GM19467 (cell line): Measurements from ENCODE around the gene SIRT5.

Experiments used
- ATAC-seq: cut with Tn5 transposase; IDR thresholded peaks from one replicate; pipeline ENCODE4 v1.9.1; 2021; ENCODE audit warnings: mild to moderate bottlenecking, moderate library complexity; ENCODE audit not compliant: unreplicated experiment

The SIRT5 gene

DNA sequence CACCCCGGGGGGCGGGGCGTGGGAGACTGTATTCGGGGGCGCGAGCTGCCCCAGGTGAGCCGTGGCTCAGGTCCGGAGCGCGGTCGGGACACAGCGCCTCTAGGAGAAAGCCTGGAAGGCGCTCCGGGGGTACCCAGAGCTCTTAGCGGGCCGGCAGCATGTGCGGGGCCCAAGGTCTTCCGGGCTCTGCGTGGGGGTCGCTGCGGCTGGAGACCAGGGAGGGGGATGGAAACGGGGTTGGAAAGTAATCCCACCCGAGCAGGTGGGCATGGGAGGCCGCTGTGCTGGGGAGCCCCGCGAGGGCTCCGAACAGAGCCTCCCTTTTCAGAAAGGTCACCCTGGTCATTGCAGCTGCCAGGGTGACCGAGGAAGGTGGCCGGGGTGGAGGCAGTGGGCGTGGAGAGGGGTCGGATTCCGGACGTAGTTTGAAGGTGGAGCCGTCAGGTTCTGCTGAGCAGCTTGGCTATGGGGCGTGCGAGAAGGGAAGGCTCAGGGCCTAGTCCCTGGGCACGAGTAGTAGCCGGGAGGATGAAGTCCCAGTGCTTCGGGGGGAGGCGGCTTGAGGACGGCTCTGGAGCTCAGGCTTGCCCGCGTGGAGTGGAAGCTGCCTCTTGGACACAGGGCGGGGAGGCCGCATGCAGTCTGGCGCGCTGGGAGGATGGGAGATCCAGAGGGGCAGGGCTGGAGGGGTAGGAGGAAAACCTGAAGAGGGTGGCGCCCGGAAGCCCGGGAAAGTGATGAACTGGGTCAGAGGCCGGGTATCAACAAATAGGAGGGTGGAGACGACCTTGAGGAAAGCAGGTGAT is at the start of gene SIRT5:
TSS of gene SIRT5 (plus strand) at position 31 of the 806 bp plus-strand sequence. CDS start 9,510 bp downstream, outside the sequence.
- ATAC-seq: peak; percentile 63

DNA sequence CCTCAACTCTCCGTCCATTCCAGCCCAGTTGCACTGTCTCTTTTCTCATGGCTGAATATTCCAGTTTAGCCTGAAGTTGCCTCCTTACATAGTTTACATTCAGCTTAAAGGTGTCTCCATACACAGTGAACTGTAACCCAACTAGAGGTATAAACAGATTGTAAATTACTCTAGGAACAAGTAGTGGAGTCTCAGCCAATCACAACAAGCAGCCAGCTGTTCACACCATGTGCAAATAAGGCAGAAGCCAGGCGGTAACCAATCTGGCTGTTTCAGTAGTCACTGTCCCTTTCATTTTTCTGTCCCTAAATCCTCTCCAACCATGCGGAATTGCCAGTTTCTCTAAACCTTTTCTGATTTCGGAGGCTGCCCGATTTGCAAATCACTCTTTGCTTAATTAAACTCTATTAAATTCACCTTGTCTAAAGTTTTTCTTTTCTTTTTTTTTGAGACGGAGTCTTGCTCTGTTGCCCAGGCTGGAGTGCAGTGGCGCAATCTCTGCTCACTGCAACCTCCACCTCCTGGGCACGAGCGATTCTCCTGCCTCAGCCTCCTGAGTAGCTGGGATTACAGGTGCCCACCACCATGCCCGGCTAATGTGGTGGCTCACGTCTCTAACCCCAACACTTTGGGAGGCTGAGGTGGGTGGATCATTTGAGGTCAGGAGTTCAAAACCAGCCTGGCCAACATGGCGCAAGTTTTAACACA is 49.4 kb upstream of the SIRT5 start:
- ATAC-seq: no peak

DNA sequence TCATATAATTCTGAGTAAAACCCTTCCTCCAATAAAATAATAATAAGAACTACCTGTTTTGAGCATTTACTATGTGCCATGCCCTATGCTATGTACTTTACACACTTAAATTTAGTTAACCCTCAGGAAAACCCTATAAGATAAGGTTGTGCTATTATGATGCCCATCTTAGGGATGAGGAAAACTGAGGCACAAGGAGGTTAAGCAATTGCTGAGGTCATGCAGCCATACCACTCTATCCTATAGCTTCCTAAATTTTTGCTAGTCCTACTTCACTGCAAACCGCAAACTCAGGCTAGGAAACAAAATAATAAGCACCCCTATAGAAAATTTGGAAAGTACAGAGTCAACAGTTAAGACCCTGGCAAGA is 48.1 kb upstream of the SIRT5 start:
- ATAC-seq: no peak

DNA sequence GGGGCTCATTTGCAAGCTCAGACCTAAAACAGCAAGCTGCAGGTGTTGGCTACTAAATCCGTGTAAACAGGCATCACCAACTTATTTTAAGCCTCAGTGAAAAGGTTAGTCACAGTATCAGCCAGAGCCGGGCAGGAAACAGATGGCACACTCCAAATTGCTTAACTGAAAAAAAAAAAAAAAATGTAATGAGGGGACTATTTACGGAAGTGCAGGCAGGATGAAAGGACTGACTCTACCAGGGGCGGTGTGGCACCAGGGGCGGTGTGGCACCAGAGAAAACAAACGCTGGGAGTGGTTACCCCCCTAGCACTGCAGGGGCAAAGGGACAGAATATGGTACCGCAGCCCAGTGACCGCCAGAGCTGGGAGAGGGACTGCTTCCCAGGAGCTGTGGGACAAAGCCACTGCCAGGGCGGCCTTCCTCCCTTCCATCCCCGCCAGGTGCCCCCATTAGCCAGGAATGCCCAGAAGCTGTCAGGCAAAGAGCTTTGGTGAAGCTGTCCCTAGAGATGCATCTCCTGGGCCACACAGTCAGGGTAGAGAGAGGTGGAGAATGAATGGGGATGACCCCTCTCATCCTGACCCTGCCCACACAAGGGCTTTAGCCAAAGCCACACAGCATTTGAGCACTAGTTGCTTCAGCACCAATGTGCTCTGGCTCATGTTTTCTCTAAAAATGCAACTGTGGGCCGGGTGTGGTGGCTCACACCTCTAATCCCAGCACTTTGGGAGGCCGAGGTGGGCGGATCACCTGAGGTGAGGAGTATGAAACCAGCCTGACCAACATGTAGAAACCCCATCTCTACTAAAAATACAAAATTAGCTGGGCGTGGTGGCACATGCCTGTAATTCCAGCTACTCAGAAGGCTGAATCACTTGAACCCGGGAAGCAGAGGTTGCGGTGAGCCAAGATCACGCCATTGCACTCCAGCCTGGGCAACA is 47.4 kb upstream of the SIRT5 start:
- ATAC-seq: peak; percentile 70

DNA sequence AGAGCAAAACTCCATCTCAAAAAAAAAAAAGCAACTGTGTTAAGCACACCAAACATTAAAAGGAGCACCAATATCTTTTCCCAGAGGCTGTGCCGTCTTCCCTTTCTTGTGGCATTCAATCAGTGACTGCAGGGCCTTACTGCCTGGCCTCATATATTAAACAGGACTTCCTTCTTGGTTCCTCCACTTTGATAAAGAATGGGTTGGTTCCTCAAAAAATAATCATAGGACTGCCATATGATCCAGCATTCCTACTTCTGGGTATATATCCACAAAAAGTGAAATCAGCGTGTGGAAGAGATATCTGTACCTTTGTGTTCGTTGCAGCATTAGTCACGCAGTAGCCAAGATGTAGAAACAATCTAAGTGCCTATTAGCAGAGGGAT is 46.7 kb upstream of the SIRT5 start:
- ATAC-seq: no peak

DNA sequence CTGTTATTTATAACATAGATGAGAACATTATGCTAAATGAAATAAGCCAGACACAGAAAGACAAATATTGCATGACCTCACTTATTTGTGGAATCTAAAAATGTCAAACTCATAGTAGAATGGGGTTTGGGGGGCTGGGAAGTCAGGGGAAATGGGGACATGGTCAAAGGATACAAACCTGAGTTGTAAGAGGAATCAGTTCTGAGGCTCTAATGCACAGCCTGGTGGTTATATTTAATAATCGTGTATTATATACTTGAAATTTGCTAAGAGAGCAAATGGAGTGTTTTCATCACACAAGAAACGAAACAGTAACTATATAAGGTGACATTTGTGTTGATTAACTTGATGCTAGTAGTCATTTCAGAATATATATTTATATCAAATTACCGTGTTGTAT is 46.2 kb upstream of the SIRT5 start:
- ATAC-seq: no peak

DNA sequence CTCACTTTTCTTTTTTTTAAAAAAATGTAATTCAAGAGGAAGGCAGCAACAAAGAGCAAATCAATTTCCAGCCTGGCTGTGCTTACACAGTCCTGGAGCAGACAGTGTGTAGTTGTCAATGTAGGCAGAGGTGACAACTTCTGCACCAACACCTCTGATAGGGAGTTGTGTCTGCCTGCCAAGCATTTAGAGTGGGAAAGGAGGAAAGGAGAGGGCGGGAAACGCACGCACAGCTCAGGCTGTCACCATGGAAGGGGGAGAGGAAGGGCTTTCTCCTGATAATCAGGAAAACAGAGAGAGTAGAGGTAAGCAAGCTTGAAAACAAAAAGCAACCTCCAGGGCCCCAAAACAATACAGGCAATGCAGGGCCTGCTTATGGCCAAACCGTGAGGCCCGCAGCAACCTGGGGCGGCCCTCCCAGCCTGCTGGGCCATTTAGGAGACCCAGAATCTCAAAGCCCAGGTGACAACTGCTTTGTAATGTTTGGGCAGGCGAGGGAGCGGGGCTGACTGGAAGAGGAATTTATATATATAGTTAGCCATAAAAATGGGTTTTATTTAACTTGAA is 45.5 kb upstream of the SIRT5 start:
- ATAC-seq: no peak

DNA sequence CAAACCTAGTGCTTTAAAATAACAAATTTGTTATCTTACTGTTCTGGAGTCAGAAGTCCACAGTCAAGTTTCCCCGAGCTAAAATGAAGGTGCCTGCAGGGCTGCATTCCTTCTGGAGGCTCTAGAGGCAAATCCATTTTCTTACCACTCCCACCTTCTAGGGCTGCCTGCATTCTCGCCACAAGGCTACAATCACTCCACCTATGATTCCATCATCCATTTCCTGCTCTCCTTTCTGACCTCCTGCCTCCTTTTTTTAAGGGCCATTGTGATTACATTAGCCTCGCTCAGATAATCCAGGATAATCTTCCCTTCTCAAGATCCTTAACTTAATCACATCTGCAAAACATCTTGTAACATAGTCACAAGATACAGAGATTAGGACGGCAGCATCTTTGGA is 42.4 kb upstream of the SIRT5 start:
- no peak for ATAC-seq

DNA sequence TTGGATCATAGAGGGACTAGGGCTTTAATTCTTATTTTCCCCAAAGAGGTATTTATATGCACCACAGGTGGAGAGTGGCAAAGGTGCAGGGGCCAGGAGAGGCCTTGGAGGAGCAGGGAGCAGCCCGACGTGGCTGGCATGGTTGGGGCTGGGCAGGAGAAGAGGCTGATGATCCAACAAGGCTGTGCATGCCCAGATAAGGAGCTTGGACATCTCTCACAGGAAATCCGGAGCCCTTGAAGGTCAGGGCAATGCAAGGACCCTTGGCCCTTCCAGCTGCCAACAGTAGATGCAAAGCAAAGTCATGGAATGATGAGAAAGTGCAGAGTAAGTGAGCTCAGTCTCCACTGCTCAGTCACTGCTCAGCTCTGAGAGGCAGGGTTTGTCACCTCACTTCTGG is 39.9 kb upstream of the SIRT5 start:
- no peak for ATAC-seq

DNA sequence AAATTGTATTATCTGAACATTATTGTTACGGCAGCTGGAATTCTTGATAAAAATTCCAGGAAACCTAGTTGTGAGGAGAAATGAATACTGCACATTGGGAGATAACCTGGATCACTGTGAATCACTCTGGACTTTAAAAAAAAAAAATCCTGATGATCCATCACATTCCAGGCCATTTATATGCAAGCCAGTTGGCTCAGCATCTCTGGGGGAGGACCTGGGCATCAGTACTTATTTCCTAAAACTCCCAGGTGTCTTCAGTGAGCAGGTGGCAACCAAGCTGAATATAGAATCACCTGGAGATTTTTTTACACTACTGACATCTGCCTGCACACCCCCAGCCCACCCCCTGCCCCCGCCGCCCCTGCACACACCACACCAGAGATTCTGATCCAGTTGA is 39.1 kb upstream of the SIRT5 start:
- ATAC-seq: no peak

DNA sequence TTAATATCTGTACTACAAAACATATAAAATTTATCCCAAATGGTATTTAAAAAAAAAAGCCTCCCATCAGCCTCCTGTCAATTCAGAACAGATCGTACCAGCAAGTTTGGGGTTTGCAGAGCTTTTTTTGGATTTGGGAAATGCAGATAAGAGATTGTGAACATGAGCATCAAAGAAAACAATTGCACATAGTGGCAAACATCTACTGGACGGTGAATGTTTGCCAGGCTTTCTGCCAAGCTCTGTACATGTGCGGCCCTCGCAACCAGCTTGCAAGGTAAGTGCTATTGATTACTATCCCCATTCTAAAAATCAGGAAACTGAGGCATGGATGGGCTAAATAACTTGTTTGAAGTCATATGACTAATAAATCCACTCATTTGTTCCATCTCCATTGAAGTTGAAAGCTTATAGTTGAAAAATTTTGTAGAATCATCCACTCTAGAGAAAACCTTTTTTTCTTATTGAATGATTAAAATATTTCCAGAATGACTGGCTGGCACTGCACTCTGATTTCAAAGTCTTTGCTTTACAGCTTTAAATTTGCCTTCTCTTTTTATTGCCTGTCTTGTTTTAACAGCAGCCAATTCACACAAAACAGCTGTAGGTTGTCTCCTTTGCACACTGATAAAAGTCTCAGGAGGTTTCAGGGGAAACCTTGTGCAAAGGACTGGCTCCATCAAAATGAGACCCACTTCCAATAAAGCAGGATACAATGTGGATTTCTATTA is 37.4 kb upstream of the SIRT5 start:
- ATAC-seq: no peak

DNA sequence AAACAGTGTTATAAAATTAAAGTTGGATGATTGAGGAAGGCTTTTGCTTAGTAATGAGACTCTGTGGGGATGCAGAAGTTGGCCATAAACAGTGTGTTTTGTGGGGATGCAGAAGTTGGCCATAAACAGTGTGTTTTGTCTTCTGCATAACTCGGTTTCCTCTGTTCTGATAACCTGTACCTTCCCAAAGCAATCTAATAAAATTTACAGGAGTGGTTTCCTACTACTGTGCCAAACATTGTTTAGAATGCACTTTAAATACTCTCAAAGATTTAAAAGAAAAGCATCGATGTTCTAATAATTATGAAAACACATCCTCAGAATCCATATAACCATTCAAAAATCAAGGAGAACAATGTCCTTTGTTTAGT is 36.9 kb upstream of the SIRT5 start:
- no peak for ATAC-seq

DNA sequence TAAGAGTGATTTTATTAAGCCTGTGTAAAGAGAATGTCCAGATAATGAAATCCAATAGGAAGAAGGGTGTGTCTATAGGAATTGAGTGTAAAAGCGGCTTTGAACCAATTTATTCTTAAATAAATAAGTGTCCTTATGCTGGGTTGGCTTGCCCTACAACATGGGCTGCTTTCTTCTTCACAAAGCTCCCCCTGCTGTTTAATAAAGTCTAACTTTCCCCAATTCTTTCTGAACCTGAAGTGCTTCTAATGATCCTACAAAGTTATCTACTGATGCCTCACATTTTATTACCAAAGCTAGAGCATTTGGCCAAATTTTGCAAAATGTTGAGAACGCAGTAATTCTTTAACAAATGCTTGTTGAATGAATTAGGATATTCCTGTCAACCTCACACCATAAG is 36.3 kb upstream of the SIRT5 start:
- no peak for ATAC-seq

DNA sequence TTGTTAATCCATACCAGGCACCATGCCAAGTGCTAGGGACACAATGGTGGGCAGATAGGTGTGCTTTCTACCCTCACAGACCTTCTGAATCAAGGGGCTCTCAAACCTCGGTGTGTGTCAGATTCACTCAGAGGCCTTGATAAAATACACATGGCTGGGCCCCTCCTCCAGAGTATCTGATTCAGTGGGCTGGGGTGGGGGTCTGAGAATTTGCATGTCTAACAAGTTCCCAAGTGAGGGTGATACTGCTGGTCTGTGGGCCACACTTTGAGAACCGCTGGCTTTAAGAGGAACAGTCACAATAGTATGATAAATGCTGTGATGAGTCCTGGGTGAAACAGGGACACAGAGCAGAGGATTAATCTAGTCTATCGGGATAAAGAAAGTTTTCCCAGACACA is 35.8 kb upstream of the SIRT5 start:
- no peak for ATAC-seq

DNA sequence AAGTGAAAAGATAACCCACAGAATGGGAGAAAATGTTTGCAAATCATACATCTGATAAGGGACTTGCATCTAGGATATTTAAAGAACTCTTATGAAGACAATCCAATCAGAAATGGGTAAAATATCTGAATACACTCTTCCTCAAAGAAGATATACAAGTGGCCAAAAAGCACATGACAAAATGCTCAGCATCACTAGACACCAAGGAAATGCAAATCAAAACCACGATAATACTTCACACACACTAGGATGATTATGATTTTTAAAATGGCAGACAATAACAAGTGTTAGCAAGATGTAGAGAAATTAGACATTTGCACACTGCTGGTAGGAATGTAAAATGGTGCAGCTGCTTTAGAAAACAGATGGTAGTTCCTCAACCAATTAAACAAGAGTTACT is 34.8 kb upstream of the SIRT5 start:
- no peak for ATAC-seq

DNA sequence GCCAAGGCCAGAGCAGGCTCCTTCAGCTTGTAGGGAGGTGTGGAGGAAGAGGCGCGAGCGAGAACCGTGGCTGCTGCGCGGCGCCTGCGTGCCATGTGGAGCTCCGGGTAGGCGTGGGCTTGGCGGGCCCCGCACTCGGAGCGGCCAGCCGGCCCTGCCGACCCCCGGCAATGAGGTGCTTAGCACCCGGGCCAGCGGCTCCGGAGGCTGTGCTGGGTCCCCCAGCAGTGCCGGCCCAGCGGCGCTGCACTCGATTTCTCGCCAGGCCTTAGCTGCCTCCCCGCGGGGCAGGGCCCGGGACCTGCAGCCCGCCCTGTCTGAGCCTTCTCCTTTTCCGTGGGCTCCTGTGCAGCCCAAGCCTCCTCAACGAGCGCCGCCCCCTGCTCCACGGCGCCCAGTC is 32.9 kb upstream of the SIRT5 start:
- ATAC-seq: no peak

DNA sequence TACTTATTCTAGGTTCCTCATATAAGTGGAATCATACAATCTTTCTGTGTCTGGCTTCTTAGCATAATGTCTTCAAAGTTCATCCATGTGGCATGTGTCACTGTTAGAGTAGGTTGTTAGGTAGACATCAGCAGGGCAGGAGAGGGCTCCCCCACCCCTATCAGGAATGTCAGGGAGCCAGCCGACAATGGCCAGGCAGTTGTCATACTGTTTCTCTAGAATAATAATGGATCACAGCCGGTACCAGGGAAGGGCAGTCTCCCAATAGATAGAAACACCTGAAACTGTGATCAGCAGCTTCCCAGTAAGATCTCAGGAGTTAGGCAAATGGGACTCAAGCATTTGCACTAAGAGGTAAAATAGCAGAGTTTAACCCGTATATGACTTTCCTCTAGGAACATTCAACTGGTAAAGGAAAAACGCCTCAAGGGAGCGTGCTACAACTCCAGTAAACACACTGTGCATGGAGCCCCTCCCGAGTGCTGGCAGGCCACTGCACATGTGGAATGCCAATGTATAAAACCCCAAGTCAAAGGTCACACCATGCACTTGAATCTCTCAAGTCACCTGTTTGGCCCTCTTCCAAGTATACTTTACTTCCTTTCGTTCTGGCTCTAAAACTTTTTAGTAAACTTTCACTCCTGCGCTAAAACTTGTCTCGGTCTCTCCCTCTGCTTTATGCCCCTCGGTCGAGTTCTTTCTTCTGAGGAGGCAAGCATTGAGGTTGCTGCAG is 29.8 kb upstream of the SIRT5 start:
- ATAC-seq: no peak

DNA sequence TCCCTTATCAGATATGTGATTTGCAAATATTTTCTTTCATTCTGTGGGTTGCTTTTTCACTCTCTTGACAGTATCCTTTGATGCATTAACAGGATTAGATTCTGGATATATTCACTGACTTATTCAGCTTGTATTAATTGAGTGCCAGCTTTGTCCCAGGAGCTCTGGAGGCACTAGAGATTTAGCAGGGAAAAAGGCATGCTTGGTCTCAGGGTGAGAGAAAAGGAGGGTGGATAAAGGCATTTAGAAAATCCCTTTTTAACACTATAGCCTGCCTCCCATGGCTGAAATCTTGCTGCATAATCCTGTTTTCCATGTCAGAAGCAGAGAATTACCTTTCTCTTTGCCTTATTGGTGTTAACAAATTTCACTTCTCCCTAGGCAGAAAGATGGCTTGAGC is 28.5 kb upstream of the SIRT5 start:
- ATAC-seq: no peak

DNA sequence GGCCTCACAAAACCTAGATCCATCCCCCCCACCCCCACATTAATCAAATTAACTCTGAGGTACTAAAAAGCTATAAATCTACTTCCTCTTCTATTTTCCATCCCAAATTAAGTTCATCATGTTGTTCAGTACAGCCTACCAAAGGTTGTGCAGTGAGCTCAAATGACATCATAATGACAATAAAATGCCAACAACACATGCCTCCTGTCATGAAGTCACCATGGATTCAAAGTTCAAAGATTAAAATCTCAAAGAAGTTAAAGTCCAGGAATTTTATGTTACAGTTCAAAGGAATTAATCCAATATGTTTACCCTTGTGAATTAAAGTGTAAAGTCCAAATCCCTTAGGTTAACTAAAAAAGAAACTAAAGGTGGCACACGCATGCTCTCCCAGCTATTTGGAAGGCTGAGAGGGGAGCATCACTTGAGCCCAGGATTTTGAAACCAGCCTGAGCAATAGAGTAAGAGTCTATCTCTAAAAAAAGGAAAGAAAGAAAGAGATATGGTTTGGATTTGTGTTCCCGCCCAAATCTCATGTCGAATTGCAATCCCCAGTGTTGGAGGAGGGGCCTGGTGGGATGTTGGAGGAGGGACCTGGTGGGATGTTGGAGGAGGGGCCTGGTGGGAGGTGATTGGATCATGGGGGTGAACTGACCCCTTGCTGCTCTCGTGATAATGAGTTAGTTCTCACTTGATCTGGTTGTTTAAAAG is 25.7 kb upstream of the SIRT5 start:
- no peak for ATAC-seq
